Heart left ventricle (tissue), 13 donors: ENCODE measurements around the gene SKIC8.

Experiments
- POLR2A ChIP-seq, 2 donors: fragments of 450-650 bp; IDR thresholded peaks; one replicate each; pipeline ENCODE4 v1.6.1; 2017; ENCODE audit warnings: antibody characterized with exemption in 2 of 2, mild to moderate bottlenecking in 2 of 2, moderate library complexity in 2 of 2
- TF ChIP-seq, protein P1 (sequence below), 12 donors: fragments of 200-600 bp; sonication (generic) in 4 of 12; IDR thresholded peaks; one replicate each; pipeline versions ENCODE4 v1.5.0 to v1.8.0; 2018 to 2022; ENCODE audit warnings: antibody characterized with exemption in 12 of 12, mild to moderate bottlenecking in 5 of 12
- donor health status: ischemic (EF 13 %, LVEDD 7.1; RV severe dilation, severe dysfunction).
- donor health status: DM: no; HTN: yes; CAD: no.
- donor health status: DM: no; HTN: no; CAD: no.
- donor health status: ischemic (EF 25% LVEDD 6.9; RV normal size, moderate dysfunction).
- donor health status: ischemic (EF 25% LVEDD 5.7; RV mildly dilated, moderate dysfunction).
- donor health status: ischemic (EF 35%, LVEDD 5.7; RV mildly dilated, moderate dysfunction).
- donor health status: nonischemic (EF 11% LVEDD 7.7; RV severe dilation, severe dysfunction).
- donor health status: DM: yes; HTN: yes; CAD: no.
- donor health status: PGD.
- donor health status: ischemic (EF 29% LVEDD 5.4; RV normal size, mild dysfunction).
- donor health status: nonischemic (EF 23%, LVEDD 6.1; RV moderate dilation, normal function).

GRCh38 chr15:78321041-78321570, 21.7 kb upstream of the SKIC8 start:
- TF ChIP-seq, protein P1, sequence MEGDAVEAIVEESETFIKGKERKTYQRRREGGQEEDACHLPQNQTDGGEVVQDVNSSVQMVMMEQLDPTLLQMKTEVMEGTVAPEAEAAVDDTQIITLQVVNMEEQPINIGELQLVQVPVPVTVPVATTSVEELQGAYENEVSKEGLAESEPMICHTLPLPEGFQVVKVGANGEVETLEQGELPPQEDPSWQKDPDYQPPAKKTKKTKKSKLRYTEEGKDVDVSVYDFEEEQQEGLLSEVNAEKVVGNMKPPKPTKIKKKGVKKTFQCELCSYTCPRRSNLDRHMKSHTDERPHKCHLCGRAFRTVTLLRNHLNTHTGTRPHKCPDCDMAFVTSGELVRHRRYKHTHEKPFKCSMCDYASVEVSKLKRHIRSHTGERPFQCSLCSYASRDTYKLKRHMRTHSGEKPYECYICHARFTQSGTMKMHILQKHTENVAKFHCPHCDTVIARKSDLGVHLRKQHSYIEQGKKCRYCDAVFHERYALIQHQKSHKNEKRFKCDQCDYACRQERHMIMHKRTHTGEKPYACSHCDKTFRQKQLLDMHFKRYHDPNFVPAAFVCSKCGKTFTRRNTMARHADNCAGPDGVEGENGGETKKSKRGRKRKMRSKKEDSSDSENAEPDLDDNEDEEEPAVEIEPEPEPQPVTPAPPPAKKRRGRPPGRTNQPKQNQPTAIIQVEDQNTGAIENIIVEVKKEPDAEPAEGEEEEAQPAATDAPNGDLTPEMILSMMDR (IDR thresholded peaks at IDR 0.05), result no peak
- TF ChIP-seq POLR2A (IDR thresholded peaks at IDR 0.05), result no peak
